ENCODE measurements around the gene DYNC1H1.
"Not testable (repeated sequence)": the region's sequence is repeated elsewhere in the genome, so short reads cannot be mapped to it uniquely, and the experiment has no call there.

DYNC1H1 gene

DNA sequence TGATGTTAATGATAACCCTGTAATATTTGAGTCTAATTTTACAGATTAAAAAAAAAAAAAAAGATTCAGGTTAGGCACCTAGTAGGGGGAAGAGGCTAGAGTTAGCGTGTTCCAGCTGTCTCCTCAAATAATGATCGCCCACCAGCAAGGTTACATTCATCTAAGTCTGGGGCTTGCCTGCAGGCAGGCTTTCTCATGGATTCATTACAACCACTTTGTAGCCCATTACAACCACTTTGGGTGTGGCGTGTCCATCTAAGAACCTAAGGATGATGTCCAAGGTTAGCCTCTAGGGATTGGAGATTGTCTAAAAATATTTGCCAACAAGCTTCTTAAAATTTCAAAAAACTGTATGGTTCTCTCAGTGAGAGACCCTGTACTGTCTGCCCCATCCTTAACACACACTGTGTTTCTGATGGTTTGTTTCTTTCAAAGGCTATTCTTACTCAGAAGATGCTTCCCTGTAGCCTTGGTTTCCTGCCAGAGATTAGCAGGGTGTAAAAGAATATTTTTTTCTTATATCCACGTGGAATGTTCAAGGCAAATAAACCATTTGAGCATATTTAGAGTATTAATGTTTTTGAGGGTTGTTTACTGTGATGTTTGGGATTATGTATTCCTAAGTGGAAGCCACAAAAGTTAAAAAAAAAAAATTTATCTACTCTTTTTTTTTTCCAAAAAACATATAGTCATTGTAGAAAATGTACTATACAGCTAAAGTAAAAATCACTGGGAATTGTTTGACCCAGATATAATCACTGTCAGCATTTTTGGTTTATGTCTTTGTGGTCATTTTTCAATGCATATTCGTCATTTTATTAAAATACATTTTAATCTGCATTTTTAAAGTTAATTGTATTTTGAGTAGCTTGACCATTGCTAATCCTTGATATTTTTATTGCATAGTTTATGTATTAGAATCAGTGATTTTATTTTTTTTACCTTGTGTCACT is 1.7 kb downstream of the DYNC1H1 start:
- no peak for DNase-seq

DNA sequence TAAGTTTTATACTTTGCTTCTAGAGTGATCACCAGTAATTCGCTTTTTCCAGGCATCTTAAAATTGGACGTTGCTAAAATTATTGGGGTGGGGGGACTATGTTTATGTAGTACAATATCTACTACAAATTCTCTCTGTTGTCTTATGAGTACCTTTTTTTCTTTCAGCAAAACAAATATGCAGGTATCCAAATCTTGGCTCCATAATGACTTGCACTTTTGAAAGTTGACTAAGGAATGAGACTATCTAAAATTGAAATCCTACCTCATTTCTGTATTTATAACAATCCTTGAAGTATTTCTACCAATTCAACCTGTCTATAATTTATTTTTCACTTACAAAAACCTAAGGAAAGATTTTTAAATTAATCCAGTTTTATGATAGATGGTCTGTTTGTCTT is 2.4 kb downstream of the DYNC1H1 start:
- DNase-seq = no peak

DNA sequence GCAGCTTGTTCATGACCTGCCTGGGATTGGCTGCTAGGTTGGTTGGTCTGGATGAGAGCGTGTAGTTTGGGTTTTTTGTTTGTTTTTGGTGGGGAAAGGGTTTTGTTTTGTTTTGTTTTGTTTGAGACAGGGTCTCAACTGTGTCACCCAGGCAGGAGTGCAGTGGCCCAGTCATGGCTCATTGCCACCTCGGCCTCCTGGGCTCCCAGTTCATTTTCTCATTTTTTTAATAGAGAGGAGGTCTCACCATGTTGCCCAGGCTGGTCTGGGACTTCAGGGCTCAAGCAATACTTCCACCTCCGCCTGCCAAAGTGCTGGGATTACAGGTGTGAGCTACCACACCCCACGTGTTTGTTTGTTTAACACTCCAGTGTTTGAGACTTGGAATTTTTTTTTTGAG is 3.8 kb downstream of the DYNC1H1 start:
- no peak for DNase-seq

DNA sequence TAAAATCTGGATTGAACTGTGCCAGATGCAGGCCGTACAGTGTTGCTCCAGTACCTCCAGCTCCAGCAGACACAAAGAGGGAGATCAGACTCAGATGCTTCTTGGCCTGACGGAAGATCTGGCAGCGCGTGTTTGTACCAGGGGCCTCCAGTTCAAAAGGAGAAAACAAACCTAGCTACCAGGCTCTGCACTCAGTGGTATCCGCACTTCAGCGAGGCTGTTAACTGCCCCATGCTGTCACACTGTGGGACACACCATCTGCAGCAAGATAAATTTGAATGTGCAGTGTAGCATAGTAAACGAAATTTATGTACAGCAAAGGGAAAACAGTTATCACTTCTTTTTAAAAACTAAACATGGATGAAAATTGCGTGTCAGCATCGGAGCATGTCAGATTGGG is 5.1 kb downstream of the DYNC1H1 start:
- DNase-seq = no peak

DNA sequence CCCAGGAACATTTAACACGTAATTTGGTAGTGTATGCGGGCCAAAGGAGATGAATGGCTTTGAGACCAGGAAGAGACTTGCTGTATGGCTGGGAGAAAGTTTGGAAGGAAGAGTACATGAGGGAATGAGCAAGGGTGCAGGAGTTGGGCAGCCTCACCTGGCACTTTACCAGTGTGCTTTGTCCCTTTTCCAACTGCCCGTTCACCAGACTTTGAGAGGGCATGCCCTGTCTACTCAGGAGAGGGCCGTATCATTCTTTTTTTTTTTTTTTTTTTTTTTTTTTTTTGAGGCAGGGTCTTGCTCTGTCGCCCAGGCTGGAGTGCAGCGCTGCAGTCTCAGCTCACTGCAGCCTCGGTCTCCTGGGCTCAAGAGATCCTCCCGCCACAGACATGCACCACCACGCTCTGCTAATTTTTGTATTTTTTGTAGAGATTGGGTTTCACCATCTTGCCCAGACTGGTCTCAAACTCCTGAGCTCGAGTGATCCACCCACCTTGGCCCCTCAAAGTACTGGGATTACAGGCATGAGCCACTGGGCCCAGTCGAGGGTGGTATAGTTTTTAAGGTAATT is 6.5 kb downstream of the DYNC1H1 start:
- DNase-seq = no peak

DNA sequence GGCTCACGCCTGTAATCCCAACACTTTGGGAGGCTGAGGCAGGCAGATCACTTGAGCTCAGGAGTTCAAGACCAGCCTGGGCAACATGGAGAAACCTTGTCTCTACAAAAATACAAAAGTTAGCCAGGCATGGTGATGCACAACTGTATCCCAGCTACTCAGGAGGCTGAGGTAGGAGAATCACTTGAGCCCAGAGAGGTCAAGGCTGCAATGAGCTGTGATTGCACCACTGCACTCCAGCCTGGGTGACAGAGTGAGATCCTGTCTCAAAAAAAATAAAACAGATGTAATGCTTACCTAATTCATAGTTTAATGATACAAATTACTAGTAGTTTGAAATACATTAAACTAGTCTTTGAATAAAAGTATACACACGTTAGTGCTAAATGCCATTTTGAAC is 7.1 kb downstream of the DYNC1H1 start:
- not testable (repeated sequence) for DNase-seq

DNA sequence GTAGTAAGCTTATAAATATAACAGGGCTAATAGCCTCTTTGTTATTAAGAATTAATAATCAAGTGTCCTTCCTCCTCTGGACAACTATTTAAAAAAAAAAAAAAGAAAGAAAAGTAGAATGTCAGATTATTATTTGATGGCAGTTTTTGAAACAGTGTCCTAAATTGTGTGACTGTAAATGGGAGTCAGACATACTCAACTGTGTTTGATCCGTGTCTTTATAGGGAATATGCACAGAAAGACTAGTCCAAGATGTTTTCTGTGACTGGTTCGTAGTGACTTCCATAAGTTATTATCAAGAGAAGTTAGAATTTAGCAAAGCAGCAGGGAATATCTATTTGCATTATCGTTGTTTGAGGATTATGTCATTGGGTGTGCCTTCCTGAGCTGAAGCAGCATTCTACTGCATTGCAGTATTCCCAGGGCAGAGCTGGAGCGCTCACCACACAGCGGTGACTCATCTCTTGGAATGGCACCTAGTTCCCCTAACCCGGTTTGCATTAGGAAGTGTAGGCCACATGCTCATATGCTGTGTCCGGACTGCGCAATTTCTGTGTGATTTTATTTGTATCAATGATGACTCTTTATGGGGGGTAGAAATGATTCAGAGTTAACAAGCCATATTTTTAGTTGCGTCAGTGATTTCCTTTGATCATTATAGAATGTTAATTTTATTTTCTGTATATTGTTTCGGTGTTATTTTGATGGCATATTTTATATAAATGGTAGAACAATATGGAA is 7.9 kb downstream of the DYNC1H1 start:
- DNase-seq = peak in 1 of 2 donors; percentile 75

DNA sequence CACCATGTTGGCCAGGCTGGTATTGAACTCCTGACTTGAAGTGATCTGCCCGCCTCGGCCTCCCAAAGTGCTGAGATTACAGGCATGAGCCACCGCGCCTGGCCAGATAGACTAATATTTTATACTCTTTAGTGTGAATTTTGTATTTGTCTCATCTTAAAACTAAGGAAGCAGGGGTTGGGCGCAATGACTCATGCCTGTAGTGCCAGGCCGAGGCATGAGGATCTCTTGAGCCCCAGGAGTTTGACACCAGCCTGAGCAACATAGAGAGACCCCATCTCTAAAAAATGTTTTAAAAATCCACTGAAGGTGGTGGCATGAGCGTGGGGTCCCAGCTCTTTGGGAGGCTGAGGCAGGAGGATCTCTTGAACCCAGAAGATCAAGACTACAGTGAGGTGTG is 9.0 kb downstream of the DYNC1H1 start:
- no peak for DNase-seq

DNA sequence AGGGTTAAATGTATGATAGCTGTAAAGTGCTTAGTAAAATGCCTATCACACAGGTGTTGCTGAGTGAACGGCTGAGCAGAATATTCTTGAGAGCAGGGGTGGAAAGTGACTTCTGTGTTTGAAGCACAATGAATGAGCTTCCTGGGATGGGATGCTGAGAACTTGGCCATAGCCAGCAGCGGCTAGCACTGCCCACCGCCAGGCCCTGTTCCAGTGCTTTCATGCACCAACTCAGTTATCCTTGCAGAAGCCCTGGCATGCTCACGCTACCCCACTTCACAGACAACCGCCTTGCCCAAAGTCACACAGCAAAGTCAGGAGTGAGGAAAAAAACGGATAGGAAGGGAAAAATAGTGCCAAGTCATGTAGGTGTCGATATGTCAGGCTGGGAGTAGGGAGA is 10.9 kb downstream of the DYNC1H1 start:
- no peak for DNase-seq

DNA sequence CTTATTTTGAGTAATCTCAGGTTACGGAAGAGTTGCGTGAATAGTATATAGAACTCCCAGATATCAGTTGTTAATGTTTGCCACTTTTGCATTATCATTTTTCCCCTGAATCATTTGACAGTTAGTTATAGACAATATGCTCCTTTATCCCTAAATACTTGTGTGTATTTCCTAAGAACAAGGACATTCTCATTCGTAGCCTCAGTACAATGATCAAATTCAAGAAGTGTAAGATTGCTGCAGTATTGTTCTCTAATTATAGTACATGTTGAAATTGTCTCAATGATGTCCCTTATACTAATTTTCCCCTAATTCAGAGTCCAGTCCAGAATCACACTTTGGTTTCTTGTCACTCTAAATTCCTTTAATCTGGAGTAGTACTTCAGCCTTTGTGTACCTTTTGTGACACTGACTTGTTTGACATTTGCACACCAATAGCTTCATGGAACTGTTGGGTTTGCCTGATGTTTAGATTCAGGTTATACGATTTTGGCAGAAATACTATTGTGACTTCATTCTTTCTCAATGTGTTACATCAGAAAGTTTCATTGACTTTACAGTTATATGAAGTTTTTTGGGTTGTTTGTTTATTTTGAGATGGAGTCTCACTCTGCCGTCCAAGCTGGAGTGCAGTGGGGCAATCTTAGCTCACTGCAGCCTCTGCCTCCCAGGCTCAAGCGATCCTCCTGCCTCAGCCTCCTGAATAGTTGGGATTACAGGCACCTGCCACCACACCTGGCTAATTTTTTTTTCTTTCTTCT is 13.1 kb downstream of the DYNC1H1 start:
- no peak for DNase-seq

DNA sequence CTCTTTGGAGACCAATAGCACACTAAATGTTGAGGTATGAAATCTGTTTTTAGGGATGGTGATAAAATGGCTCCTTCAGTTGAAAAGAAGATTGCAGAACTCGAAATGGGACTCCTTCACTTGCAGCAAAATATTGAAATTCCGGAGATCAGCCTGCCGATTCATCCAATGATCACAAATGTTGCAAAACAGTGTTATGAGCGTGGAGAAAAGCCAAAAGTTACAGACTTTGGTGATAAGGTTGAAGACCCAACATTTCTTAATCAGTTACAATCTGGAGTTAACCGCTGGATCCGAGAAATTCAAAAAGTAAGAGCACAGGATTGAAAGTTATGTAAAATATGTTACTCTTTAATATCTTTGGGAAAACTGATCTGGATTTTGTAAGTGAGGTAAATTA is 15.3 kb downstream of the DYNC1H1 start:
- DNase-seq = no peak

DNA sequence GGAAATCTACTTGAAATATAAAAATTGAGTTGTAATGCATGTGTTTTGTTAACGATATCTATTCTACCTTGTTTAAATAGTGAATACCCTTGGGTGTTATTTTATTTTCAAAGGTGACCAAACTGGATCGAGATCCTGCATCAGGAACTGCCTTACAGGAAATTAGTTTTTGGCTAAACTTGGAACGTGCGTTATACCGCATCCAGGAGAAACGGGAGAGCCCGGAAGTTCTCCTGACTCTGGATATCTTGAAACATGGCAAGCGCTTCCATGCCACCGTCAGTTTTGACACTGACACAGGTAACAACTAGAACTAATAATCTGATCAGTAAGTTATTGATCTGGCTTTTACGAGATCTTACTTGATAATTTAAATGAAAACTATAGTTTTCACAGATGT is 15.9 kb downstream of the DYNC1H1 start:
- no peak for DNase-seq

DNA sequence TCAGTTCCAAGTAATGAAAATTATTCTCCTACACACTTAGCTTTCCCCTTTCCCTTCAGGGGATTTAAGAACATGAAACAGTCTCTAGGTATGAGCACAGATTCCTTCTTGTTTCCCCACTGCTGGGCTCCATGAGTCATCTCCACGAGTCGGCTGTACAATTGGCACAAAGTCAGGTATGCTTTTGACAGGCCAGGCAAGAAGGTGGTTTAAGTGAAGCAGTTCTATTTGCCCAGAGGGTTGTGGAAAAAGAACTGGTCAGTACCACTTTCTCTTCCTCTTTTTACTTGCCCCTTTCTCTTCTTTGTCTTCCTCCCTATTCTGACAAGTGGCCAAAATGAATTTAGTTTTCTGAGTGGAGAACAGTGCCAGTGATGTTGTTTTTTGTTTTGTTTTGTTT is 16.3 kb downstream of the DYNC1H1 start:
- peak in 1 of 2 donors; percentile 29 for DNase-seq

DNA sequence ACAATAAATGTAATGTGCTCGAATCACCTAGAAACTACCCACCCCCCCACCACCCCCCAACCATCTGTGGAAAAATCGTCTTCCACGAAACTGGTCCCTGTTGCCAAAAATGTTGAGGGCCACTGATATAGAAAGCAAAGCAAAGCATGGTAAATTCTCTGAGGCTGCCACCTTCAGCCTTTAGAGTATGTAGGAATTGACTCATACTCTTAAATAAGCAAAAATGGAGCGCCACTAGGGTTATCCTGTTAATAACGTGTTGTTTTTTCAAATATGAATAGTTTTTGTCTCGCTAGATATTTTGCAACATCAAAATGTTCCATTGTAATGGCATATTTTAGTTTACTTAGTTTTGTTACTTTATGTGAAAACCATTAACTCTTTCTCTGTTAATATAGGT is 18.2 kb downstream of the DYNC1H1 start:
- no peak for DNase-seq

DNA sequence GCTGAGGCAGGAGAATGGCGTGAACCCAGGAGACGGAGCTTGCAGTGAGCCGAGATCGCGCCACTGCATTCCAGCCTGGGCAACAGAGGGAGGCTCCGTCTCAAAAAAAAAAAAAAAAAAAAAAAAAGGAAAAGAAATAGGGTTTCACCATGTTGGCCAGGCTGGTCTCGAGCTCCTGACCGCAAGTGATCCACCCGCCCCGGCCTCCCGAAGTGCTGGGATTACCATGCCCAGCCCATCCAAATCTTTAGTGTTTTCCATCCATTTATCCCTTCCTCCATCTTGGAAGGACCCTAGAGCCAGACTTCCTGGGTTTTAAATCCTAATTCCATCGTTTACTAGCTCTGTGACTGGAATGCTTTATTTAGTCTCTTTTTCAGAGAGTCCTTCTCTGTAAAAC is 20.5 kb downstream of the DYNC1H1 start:
- not testable (repeated sequence) for DNase-seq

DNA sequence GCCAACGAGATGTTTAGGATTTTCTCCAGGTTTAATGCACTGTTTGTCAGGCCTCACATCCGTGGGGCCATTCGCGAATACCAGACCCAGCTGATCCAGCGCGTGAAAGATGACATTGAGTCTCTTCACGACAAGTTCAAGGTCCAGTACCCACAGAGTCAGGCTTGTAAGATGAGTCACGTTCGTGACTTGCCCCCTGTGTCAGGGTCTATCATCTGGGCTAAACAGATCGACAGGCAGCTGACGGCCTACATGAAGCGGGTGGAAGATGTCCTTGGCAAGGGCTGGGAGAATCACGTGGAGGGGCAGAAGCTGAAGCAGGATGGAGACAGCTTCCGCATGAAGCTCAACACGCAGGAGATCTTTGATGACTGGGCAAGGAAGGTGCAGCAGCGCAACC is 21.6 kb downstream of the DYNC1H1 start:
- no peak for DNase-seq

DNA sequence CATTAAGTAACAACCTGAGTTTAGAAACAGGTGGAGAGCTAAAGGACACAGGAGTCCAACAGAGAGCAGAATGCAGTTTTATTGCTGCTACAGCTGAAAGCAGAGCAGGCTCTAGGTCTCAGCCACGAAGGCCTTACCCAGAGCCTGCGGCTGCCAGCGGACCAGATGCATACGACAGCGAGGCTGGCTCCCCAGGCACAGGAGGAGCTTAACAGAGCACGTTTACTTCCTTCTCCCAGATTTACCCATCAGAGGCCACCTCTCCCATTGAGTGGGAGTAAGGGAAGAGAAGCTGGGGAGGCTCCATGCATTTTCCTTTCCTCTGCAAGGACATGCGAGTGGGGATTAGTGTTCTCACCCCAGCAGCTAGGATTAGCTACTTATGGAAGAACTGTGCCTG is 22.6 kb downstream of the DYNC1H1 start:
- DNase-seq = no peak

DNA sequence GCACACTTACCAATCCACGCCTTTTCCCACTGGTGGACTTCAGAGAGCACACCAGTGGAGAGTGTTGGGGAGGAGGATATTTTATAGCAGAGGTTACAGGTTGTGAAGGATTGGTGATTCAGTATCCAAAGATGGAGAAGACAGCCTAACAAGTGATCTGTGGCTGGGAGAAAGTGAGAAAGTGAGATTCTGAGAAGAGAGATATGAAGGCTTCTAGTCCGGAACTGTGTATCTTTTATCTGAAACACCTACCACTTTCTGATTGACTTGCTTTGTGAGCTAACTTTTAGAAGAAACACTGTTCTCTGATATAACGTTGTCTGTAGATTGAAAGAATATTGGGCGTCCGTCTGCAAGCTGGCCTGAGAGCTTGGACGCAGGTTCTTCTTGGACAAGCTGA is 24.0 kb downstream of the DYNC1H1 start:
- no peak for DNase-seq

DNA sequence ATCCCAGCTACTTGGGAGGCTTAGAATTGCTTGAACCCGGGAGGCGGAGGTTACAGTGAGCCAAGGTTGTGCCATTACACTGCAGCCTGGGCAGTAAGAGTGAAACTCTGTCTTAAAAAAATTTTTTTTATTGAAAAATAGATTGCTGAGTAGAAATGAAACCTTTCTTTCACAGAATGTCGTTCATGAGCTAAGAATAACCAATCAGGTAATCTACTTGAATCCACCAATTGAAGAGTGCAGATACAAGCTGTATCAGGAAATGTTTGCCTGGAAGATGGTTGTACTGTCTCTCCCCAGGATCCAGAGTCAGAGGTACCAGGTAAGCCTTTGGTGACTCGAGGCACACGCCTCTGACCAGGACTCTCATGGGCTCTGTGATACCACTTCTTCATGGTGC is 27.0 kb downstream of the DYNC1H1 start:
- DNase-seq = no peak

DNA sequence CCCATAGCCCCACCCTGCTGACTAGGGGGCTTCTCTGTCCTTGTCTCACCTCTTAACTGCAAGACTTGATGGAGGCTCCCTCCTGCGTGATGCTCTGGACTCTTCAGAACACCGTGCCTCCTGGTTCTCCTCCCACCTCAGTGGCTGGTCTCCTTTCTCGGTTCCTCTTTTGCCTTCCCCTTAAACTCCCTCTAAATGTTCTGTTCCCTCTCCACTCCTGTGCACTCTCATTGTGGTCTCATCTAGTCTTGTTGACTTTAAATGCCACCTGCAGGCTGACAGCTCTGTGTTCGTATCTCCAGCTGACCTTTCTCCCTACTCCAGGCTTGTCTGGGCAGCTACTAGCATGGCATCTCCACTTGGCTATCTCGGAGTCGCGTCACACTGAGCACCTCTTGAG is 28.3 kb downstream of the DYNC1H1 start:
- peak in 1 of 2 donors; percentile 39 for DNase-seq

DNA sequence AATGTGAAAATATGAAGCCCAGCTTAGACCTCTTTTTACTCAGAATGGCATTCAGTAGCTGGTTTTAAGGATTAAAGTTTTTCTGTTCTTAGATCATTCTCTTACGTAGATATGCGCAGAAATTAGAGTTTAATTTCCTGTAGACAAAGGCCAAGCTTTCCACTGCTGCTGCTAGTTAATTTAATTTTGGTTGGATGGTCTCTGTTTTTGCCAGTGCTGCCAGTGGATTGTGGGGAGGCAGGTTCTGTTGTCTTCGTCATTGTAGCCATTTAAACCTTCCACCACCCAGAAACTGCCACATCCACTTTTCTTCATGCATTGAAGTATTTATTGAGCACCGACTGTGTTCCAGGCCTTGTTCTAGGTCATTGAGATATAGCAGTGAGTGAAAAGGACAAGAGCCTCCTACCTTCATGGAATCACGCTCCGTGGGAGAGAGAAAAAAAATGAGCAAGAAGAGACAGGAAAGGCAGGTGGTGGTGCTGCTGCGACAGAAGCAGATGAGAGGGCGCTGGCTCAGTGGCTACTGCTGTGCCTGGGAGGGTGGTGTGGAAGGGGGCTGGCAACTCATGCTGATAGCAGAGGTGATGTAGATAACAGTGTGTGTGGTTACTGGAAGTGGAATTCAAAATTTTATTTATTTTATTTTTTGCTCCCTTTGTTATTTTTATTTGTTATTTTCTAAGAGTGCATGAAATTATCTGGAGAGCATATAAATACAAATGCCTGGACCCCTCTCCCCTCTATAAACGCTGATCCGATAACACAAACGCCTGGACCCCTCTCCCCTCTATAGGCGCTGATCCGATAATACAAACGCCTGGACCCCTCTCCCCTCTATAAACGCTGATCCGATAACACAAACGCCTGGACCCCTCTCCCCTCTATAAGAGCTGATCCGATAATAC is 33.3 kb downstream of the DYNC1H1 start:
- DNase-seq = no peak

DNA sequence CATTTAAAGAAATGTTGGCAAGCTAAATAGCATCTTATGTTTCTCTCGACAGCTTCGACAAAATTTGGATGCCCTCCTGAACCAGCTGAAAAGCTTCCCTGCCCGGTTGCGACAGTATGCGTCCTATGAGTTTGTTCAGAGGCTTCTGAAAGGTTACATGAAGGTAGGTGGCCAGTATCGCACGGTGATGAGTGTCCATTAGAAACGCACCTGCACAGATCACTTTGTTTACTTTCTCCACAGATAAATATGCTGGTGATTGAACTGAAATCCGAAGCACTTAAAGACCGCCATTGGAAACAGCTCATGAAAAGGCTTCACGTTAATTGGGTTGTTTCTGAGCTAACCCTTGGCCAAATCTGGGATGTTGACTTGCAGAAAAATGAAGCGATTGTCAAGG is 36.5 kb downstream of the DYNC1H1 start:
- no peak for DNase-seq

Data from CD4-positive, alpha-beta T cell treated with Interleukin-1 beta for 1 hour (primary cell).